GM12878 (cell line): Measurements from ENCODE around the gene CDX1. TPM values are rescaled to one million over a fixed set of nuclear protein-coding genes. Genes with fewer than 3 reads are reported as not detected.

ENCODE experiments used
- ATAC-seq: fragments of 200-7000 bp; cut with Tn5 transposase; 3 replicates; pipeline ENCODE4 v1.9.1; 2020; ENCODE audit warnings: mild to moderate bottlenecking, moderate library complexity
- BruUV-seq: library from RNA; stranded (reverse); fragments of 400-500 nt; replicated peaks from 2 replicates; lab custom pipeline; 2021; lab: Mats Ljungman, UMichigan
- CTCF ChIA-PET: fragments of 300-600 bp; sonication (Branson Sonifier 250); formaldehyde crosslinking; extraction: SDS; loops from one replicate; lab custom pipeline; 2021; ENCODE audit warnings: inconsistent platforms; lab: Yijun Ruan, JAX
- POLR2A ChIA-PET: fragments of 350-600 bp; formaldehyde crosslinking; extraction: SDS; loops from one replicate; lab custom pipeline; 2021; ENCODE audit warnings: inconsistent platforms; lab: Charles Lee
- RAD21 ChIA-PET: fragments of 300-600 bp; sonication (Branson Sonifier 250); formaldehyde crosslinking; loops from one replicate; lab custom pipeline; 2023; ENCODE audit warnings: antibody characterized with exemption; ENCODE audit not compliant: unreplicated experiment; lab: Charles Lee
- SMC1A ChIA-PET: fragments of 300-600 bp; sonication (Branson Sonifier 250); formaldehyde crosslinking; loops from one replicate; lab custom pipeline; 2023; ENCODE audit not compliant: unreplicated experiment, uncharacterized antibody; lab: Charles Lee
- DNase-seq: peaks from one replicate; pipeline ENCODE4 v3.0.0-alpha.2; 2011; ENCODE audit warnings: low read depth, low spot score
- FAIRE-seq: peaks from 3 replicates; lab custom pipeline; 2011; peaks lifted over from hg19 to GRCh38; lab: Jason Lieb, UNC
- H2AFZ ChIP-seq: 2 replicates; pipeline ENCODE4 v1.6.0; 2011; ENCODE audit warnings: low read depth, low read length, control low read depth; ENCODE audit not compliant: control insufficient read depth
- H3K27ac ChIP-seq: 2 replicates; pipeline ENCODE4 v1.5.1; 2011; ENCODE audit warnings: control low read depth; ENCODE audit not compliant: control insufficient read depth, insufficient read depth
- H3K27me3 ChIP-seq, 2 experiments: replicated peaks in 1 of 2; 2 replicates each; pipeline versions ENCODE4 v1.6.0 to v1.6.1; 2011; ENCODE audit warnings: low read length in 1 of 2; ENCODE audit not compliant: control insufficient read depth in 2 of 2, insufficient read depth in 2 of 2
- H3K36me3 ChIP-seq, 2 experiments: 2 replicates each; pipeline ENCODE4 v1.5.1; 2011; ENCODE audit warnings: low read length in 1 of 2; ENCODE audit not compliant: control insufficient read depth in 2 of 2, insufficient read depth in 2 of 2
- H3K4me1 ChIP-seq: 2 replicates; pipeline ENCODE4 v1.6.1; 2011; ENCODE audit warnings: mild to moderate bottlenecking, low read length, moderate library complexity, mixed read lengths; ENCODE audit not compliant: control insufficient read depth, insufficient read depth
- H3K4me2 ChIP-seq: 2 replicates; pipeline ENCODE4 v1.6.0; 2011; ENCODE audit warnings: control low read depth; ENCODE audit not compliant: control insufficient read depth, insufficient read depth
- H3K4me3 ChIP-seq: fragments of 200-600 bp; sonication (generic); 2 replicates; pipeline ENCODE4 v1.5.1; 2016
- H3K79me2 ChIP-seq: 2 replicates; pipeline ENCODE4 v1.6.0; 2011; ENCODE audit warnings: low read length; ENCODE audit not compliant: control insufficient read depth, insufficient read depth
- H3K9ac ChIP-seq: 2 replicates; pipeline ENCODE4 v1.8.0; 2011; ENCODE audit warnings: low read length, control low read depth, mixed read lengths; ENCODE audit not compliant: control insufficient read depth, insufficient read depth
- H3K9me3 ChIP-seq: replicated peaks from 3 replicates; pipeline ENCODE4 v1.5.1; 2011; ENCODE audit warnings: mild to moderate bottlenecking, low read length; ENCODE audit not compliant: control insufficient read depth, insufficient read depth
- H4K20me1 ChIP-seq: 2 replicates; pipeline ENCODE4 v1.6.0; 2011; ENCODE audit not compliant: control insufficient read depth, insufficient read depth
- CBX3 ChIP-seq: fragments of 200-600 bp; sonication (generic); IDR thresholded peaks from 2 replicates; pipeline ENCODE4 v1.6.1; 2016; ENCODE audit warnings: low read depth, borderline replicate concordance
- CEBPB ChIP-seq, 2 experiments: fragments of 150-350 bp in 1 of 2; IDR thresholded peaks; 2 replicates each; pipeline ENCODE4 v1.6.1; 2012 to 2014; ENCODE audit warnings: low read depth in 2 of 2, low read length in 2 of 2, borderline replicate concordance in 1 of 2, inconsistent platforms in 1 of 2
- IKZF1 ChIP-seq: fragments of 450-650 bp; conservative IDR thresholded peaks from 2 replicates; pipeline ENCODE4 v1.6.1; 2017; ENCODE audit warnings: antibody characterized with exemption, mild to moderate bottlenecking
- SMAD1 ChIP-seq: fragments of 450-650 bp; IDR thresholded peaks from 2 replicates; pipeline ENCODE4 v1.6.1; 2018; ENCODE audit warnings: mild to moderate bottlenecking, low read depth; ENCODE audit not compliant: partially characterized antibody
- STAT3 ChIP-seq: IDR thresholded peaks from 2 replicates; pipeline ENCODE4 v1.6.1; 2011; ENCODE audit warnings: low read depth, low read length, improper control_type of control experiment
- TARDBP ChIP-seq: IDR thresholded peaks from 2 replicates; pipeline ENCODE4 v1.6.1; 2016; ENCODE audit warnings: borderline replicate concordance
- YBX1 ChIP-seq: fragments of 450-650 bp; IDR thresholded peaks from 2 replicates; pipeline ENCODE4 v1.6.1; 2016; ENCODE audit warnings: antibody characterized with exemption
- ZNF217 ChIP-seq: fragments of 450-650 bp; IDR thresholded peaks from 2 replicates; pipeline ENCODE4 v1.6.1; 2017; ENCODE audit warnings: antibody characterized with exemption, mild to moderate bottlenecking
- WGBS: methylation state at CpG from one replicate; pipeline ENCODE4 v1.1.6; 2016; ENCODE audit warnings: low lambda C conversion rate; ENCODE audit not compliant: insufficient replicate concordance, insufficient coverage; ENCODE audit errors: missing lambda C conversion rate; 5-methylcytosine and 5-hydroxymethylcytosine counted together
- in situ Hi-C: fragments of 300-500 bp; cut with MboI; formaldehyde crosslinking; loops from 9 replicates; pipeline ENCODE4 v1.14.3; 2018; ENCODE audit warnings: mixed read lengths
- intact Hi-C: fragments of 100-400 bp; cut with micrococcal nuclease; formaldehyde crosslinking; loops from one replicate; pipeline ENCODE4 v1.14.2; 2022; ENCODE audit not compliant: unreplicated experiment
- polyA plus RNA-seq, 11 experiments: library from polyadenylated mRNA; depleted of rRNA in 4 of 11; unstranded in 6 of 11; stranded (reverse) in 5 of 11; fragments of >200 nt; fragmentation: Nextera tagmentation in 4 of 11; fragmentation: Illumina TruSeq in 1 of 11; extraction: Ambion mirVana in 4 of 11; extraction: Trizol in 1 of 11; gene quantifications; 1 replicate in 1 of 11; 2 replicates in 10 of 11; pipeline versions ENCODE4 v1.2.1 to v1.2.3, GENCODE V29; 2011 to 2016; ENCODE audit warnings: inconsistent platforms in 2 of 11, missing spikeins in 2 of 11, low read depth in 1 of 11
- total RNA-seq, 4 experiments: library from RNA; depleted of rRNA in 3 of 4; stranded (reverse); fragments of >200 nt in 3 of 4; fragmentation: Illumina TruSeq in 1 of 4; extraction: Trizol in 1 of 4; gene quantifications; 2 replicates each; pipeline versions ENCODE4 v1.2.1 to v1.2.3, GENCODE V29; 2013 to 2021
- TF ChIP-seq, protein P1 (sequence below): fragments of 450-650 bp; IDR thresholded peaks from 2 replicates; pipeline ENCODE4 v1.6.1; 2017; ENCODE audit warnings: mild to moderate bottlenecking, moderate library complexity
- TF ChIP-seq, protein P2 (sequence below): IDR thresholded peaks from 2 replicates; pipeline ENCODE4 v1.6.1; 2012; ENCODE audit warnings: improper control_type of control experiment, low read depth, low read length; ENCODE audit not compliant: insufficient replicate concordance

The CDX1 gene
- total and polyA plus RNA-seq, 10 of the 15 experiments (the other 5 are each of a cell fraction or from before 2014, with no cell fraction given): not detected

DNA sequence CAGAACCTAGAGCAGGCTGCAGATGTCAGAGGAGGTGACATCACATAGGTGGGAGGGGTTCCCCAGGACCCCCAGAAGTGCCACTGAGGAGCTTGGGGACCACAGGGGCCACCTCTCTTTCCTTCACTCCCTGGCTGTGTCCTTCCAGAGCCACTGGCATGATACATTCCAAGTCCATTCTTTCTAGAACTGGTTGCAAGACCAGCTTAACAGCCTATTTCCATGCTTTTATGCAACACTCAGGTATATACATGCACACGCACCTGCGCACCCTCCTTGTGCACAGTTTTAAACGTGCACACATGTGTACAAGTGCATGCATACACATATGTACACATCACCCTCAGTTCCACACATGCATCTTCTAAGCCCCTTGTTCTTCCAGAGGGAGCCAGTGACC, 63.0 kb downstream of the CDX1 start (continued):
- TF ChIP-seq, protein P1, sequence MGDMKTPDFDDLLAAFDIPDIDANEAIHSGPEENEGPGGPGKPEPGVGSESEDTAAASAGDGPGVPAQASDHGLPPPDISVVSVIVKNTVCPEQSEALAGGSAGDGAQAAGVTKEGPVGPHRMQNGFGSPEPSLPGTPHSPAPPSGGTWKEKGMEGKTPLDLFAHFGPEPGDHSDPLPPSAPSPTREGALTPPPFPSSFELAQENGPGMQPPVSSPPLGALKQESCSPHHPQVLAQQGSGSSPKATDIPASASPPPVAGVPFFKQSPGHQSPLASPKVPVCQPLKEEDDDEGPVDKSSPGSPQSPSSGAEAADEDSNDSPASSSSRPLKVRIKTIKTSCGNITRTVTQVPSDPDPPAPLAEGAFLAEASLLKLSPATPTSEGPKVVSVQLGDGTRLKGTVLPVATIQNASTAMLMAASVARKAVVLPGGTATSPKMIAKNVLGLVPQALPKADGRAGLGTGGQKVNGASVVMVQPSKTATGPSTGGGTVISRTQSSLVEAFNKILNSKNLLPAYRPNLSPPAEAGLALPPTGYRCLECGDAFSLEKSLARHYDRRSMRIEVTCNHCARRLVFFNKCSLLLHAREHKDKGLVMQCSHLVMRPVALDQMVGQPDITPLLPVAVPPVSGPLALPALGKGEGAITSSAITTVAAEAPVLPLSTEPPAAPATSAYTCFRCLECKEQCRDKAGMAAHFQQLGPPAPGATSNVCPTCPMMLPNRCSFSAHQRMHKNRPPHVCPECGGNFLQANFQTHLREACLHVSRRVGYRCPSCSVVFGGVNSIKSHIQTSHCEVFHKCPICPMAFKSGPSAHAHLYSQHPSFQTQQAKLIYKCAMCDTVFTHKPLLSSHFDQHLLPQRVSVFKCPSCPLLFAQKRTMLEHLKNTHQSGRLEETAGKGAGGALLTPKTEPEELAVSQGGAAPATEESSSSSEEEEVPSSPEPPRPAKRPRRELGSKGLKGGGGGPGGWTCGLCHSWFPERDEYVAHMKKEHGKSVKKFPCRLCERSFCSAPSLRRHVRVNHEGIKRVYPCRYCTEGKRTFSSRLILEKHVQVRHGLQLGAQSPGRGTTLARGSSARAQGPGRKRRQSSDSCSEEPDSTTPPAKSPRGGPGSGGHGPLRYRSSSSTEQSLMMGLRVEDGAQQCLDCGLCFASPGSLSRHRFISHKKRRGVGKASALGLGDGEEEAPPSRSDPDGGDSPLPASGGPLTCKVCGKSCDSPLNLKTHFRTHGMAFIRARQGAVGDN: no peak

DNA sequence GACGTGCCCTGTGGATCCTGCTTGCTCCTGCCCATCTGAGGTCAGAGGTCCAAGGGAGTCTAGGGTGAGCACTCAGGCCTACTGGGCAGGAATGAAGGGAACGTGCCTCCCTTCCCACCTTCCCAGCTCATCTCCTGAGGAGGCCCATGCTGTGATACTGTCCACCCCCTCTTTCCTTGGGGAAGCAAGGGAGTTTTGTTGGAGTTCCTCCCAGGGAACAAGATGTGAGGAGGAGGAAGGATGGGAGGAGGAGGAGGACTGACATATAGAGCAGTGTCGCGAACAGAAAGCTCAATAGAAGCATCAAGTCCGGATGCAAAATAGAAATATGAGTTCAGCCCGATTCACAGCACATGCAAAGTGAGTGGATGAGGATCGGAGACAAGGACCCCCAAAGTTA, 64.3 kb downstream of the CDX1 start:
- ATAC-seq: no peak
- 31% methylated on average over 7 of the region's 7 CpGs for WGBS

More for the DNA sequence above, 64.3 kb downstream of the CDX1 start:
- no peak overlapping the region for H3K27ac ChIP-seq
- H3K9ac ChIP-seq: no peak overlapping the region
- no TSS peak for BruUV-seq
- H3K4me2 ChIP-seq: no peak overlapping the region
- H2AFZ ChIP-seq: no peak overlapping the region
- in situ Hi-C loops: no loop called here
- H4K20me1 ChIP-seq: no peaks in the 10 kb centered on the region
- no peak overlapping the region for H3K4me3 ChIP-seq
- TF ChIP-seq CBX3 (no peak), YBX1 (no peak), IKZF1 (no peak), SMAD1 (no peak), STAT3 (no peak), ZNF217 (no peak), CEBPB (IDR thresholded peaks at IDR 0.05; ENCODE audit: borderline replicate concordance in 1 of 2, low read depth in 2 of 2, low read length in 2 of 2) (no peak), TARDBP (no peak)
- TF ChIP-seq, protein P2, sequence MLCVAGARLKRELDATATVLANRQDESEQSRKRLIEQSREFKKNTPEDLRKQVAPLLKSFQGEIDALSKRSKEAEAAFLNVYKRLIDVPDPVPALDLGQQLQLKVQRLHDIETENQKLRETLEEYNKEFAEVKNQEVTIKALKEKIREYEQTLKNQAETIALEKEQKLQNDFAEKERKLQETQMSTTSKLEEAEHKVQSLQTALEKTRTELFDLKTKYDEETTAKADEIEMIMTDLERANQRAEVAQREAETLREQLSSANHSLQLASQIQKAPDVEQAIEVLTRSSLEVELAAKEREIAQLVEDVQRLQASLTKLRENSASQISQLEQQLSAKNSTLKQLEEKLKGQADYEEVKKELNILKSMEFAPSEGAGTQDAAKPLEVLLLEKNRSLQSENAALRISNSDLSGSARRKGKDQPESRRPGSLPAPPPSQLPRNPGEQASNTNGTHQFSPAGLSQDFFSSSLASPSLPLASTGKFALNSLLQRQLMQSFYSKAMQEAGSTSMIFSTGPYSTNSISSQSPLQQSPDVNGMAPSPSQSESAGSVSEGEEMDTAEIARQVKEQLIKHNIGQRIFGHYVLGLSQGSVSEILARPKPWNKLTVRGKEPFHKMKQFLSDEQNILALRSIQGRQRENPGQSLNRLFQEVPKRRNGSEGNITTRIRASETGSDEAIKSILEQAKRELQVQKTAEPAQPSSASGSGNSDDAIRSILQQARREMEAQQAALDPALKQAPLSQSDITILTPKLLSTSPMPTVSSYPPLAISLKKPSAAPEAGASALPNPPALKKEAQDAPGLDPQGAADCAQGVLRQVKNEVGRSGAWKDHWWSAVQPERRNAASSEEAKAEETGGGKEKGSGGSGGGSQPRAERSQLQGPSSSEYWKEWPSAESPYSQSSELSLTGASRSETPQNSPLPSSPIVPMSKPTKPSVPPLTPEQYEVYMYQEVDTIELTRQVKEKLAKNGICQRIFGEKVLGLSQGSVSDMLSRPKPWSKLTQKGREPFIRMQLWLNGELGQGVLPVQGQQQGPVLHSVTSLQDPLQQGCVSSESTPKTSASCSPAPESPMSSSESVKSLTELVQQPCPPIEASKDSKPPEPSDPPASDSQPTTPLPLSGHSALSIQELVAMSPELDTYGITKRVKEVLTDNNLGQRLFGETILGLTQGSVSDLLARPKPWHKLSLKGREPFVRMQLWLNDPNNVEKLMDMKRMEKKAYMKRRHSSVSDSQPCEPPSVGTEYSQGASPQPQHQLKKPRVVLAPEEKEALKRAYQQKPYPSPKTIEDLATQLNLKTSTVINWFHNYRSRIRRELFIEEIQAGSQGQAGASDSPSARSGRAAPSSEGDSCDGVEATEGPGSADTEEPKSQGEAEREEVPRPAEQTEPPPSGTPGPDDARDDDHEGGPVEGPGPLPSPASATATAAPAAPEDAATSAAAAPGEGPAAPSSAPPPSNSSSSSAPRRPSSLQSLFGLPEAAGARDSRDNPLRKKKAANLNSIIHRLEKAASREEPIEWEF: no peak
- TF ChIP-seq, all 136 proteins: peak for 0
- ChIA-PET SMC1A (interaction anchor here (1.2 kb wide), 1 partner anchor 207 kb away, joined by 3 read pairs; no protein-coding TSS in a partner anchor), CTCF (interaction anchor here (1.3 to 2.3 kb wide), 2 partner anchors 13 to 120 kb away, joined by 3 to 6 read pairs; no protein-coding TSS in a partner anchor), POLR2A (no interaction called here), RAD21 (no interaction called here)
- intact Hi-C loops: no loop called here
- Histone ChIP-seq H3K4me1 (no peaks in the 10 kb centered on the region), H3K9me3 (no peaks in the 10 kb centered on the region), H3K36me3 (no peaks in the 10 kb centered on the region), H3K79me2 (no peaks in the 10 kb centered on the region), H3K27me3 (no peaks in the 10 kb centered on the region; a peak in 1 of 4 replicates)
- FAIRE-seq (no peak), DNase-seq (no peak)
